GM18519 (cell line): ENCODE measurements around the gene NRP2.

Source experiments
- ATAC-seq: cut with Tn5 transposase; IDR thresholded peaks from one replicate; pipeline ENCODE4 v1.9.1; 2021; ENCODE audit warnings: mild to moderate bottlenecking, moderate library complexity; ENCODE audit not compliant: unreplicated experiment, low FRiP score

Gene NRP2

DNA sequence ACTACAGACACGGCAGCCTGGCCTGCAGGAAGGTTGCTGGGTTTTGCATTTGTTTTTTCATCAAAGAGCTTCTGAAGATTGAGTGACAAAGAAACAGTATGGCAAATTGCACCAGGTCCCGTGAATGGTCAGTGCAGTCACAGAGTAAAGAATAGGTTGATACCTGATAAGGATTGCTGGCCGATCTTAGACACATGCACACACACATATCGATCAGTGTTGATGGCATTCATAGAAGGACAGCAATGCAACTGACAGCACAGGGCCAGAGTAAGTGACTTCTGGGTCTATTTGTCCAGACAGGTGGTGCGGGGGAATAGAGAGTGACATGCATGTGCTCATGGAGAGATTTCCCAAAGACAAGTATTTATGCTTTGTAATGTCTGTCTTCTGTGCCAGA lies 42.8 kb downstream of the NRP2 start:
- no peak for ATAC-seq

DNA sequence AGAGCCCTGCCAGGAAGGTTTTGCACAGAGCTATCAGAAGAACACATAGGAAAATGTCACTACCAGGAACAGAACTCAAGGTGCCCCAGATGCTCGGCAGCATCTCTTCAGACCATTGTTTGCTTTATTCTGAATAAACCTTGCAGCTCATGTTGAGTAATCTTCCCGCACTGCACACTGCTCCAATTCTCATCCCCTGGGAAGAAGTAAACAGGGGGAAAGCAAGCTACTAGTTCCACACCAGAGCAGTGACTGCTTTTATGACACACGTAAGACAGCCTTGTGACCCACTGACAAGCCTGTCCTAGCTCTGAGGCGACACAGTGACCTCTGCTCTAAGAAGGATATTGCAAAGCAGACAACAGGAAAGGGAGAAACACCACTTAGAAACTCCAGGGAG lies 44.2 kb downstream of the NRP2 start:
- ATAC-seq = no peak

DNA sequence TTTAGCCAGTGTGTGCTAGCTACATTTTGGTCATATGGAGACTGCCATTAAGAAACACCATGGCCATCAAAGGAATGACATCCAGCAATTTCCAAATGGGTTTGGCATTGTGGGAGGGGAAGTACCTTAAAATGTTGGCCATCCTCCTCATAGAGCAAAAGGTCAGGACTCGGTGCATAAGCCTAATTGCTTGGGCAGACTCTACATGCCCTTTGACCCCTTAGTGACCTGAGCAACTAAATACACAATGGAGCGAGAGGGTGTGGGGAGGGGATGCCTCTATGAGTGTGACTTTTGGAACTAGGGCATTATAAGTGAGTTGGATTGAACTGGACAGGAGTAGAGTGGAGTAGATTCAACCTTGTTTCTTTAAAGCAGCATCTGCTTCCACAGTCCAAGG lies 44.9 kb downstream of the NRP2 start:
- no peak for ATAC-seq

DNA sequence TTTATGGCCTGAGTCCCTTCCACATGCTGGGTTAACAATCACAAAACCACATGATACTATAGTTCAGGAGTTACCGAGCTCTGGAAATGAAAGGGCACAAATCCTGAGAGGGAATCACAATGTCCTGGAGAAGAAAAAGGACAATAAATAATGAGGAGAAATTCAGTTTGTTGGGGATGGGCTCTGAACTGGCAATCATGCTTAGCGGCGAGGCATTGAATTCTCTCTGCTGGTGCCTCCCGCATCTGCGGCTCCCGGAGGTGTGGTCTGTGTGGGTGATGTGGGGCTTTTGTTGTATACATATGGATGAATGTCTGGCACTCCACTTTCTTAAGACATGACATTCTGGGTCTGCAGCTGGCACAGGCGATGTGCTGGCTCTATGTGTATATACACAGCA lies 46.1 kb downstream of the NRP2 start:
- no peak for ATAC-seq

DNA sequence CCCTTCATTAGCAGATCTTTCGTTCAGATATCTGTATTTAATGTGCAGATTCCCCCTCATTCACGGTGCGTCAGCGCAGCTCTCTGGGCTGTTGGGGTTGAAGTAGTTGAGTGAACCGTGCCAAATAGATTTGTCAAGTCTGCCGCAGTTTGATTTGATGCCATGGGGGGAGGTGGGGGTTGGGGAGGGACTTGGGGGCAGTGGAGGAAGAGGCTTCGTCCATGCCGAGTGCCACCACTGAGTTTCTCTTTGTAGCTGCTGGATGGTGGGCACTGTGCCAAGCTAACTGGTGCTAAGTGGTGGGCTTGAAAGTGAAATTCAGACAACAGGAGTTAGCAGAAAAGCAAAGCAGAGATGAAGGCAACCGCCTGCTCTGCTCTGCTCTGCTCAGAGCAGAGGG lies 47.9 kb downstream of the NRP2 start:
- ATAC-seq = no peak

DNA sequence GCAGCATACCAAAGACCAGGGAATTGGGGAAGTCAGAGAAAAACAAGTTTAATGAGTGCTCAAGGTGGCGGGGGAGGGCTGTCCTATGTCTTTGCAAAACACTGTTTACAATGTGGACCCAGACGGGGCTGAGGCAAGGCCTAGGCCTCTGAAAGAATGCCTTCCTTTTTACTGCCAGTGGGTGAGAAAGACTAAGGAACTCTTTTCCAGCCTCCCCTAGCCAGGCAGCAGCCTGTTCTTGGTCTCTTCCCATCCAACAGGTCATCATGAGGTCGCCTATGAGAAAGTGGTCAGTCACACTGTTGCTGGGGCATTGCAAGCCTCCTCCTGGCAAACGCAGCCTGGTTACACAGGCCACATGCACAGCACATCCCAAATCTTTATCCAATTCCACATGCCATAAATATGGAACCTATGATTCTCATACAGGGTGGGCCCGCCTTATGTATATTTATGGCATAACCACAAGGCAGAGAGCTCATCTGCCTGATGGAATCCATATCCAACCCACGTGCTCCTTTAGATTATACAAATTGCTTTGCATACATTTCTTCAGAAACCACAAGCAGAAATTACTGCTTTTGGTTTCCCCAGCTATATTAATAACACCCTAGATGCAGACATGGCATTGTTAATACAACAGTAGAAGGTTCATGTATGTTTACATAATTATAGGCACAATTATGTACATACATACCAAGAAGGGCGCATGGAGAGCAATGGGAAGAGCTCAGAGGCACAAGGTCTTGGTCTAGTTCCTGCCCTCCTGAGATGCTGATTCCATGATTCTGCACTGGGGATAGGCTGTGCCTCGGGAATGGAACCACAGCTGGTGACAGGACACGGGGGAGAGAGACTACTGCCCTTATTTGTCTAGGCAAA lies 48.6 kb downstream of the NRP2 start:
- peak; percentile 14 for ATAC-seq

DNA sequence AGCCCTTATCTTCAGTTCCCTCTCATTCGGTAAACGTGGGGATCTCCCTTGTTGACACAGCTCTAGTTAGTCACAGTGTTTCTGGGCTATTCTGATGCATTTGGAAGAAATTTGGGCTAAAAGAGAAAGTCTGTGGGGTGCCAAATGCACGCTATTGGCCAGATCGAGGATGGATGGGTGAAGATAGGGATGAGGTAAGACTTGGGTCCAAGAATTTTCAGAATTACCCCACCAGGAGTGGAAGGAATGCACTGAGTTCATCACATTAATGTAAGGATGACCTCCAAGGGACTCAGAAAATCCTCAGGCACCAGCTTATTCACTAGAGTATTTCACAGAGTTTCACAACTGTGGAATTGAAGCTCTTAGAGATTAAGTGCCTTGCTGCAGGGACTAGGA lies 49.3 kb downstream of the NRP2 start:
- peak; percentile 43 for ATAC-seq

DNA sequence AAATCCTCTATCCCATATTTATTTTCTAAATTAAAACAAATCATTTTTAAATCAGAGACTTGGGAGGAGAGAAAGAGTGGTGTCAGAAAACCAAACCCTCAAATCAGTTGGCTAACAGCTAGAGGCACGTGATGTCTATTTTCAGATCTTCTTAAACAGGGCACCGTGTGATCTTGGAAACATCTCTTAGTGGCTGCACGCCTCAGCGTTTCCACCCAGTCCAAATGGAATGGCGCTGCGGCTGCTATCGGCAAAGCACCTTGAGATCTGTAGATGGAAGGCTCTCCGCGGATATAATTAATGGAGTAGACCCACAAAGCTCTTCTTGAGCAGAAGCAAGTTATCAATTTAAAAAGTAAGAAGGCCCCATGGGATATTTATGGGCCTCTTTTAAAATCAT lies 50.0 kb downstream of the NRP2 start:
- ATAC-seq = no peak

DNA sequence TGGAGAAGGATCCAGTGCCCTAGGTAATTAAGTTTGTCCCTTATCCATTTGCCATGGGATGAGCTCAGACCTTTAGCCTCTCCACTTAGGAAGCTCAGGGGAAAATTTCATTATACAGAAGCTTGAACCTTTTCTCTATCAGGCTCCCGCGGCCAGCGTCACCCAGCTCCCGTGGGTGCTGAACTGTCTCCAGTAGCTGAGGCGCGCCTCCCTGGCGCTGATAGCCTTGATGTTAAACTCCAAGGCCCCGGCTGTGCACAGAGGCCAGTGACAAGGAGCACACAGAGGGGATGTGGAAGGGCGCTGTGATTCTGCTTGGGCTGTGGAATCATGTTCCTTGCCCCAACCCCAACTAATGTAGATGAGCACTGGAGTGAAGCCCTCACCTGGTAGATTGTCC lies 50.8 kb downstream of the NRP2 start:
- no peak for ATAC-seq

DNA sequence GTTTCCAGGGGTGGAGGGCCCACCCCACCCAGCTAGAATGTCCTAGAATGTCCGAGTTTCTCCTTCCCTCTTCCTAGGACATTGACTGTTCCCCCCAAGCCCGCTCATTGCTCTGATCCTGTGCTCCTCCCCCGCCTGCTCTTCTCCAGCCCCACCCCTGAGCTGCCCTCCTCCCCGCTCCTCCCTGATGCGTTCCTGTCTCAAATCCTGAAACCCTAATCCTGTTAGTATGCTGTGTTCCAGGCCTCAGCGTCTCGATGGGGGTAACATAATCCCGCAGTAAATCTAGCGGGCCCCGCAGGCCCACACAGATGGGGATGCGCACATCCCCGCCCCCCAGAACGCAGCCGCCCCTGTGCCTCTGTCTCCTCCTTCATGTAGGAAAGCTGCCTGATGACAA lies 51.3 kb downstream of the NRP2 start:
- no peak for ATAC-seq

DNA sequence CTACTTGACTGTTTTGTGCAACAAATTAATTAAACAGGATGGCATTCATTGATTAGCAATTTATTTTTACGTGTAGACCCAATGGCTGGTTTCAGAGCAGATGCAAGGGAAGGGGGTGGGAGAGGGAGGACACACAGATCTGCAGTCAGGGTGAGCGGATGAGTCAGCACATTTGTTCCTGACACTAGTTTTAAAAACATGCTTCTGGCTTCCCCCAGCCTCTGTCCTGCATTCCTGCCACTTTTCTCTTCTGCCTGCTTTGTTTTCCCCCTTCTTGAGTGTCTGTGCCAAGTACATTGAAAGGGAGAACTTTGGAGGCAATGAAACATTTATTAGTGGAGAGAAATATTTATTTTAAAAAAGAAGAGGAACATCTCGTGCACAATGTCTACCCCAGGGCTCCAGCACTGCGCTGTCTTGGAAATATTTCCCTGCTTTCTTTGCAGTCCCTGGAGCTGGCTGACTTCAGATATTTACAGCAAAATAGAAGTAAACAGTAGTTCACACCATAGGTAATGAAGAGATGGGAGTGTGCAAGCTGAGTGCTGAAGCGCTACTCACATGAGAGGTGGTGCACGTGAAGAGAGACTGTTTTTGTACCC lies 52.2 kb downstream of the NRP2 start:
- no peak for ATAC-seq

DNA sequence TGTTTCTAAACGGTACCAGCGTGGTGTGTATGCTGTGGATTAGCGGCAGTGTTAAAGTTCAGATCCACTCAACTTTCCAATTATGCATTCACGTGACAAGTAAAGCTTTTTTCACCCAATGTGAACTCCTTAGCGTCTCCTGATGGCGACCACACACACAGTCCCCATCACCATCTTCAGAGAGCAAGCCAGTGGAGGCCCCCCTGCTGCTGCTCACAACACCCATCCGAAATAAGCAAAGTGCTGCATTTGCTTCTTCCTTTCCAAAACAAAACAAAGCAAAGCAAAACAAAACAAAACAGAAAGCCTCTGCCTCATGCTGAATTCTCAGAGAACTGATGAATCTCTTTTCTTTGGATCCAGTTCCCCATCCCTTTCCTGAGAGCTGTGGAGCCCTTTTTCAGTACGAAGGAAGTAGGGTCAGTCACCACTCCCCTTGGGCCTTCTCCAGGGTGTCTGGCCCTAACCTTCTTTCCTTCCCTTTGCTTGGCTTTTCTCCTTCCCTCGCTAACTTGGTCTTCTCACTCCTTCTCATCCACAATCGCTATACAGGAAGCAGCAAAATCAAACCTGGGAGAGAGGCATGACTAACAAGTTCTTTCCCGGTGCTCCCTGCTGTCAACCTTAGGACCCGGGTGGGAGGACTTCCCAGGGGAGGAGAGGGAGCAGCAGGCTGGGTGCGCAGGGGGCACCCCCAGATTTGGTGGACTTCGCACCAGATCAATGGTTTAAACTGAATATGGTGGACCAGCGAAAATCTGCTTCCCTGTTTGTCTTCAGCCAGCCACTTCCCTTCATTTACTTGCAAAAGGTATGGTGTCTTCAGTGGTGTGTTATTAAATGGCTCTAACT lies 56.0 kb downstream of the NRP2 start:
- ATAC-seq = no peak

DNA sequence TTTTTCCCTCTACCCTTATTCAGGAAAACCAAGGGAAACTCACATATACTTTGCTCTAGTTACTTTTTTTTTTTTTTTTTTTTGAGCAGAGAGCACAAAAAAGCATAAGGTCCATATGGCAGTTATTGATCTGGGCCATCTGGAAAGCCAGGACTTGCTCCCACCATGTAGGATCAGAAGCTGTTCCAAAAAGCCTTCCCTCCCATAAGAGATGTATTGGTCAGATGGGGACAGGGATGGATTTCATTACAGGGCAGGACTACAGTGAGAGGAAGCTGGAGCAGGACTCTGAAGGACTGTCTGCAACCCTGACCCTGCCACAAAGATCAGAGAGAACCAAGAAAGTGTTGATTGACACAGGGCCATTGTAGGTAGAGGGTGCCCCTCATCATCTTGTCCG lies 57.3 kb downstream of the NRP2 start:
- ATAC-seq = no peak

DNA sequence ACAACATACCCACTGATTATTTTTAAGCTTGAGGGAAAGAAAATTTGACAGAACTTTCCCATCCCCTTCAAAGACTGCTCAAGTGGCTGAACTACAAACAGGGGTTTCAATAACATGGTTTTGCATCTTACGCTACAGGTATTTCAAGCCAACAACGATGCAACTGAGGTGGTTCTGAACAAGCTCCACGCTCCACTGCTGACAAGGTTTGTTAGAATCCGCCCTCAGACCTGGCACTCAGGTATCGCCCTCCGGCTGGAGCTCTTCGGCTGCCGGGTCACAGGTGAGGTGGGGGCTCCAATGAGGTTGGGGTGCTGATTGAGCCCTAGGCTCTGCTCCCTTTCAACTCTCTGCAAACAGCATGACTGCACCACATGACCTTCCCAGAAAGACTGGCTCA lies 58.1 kb downstream of the NRP2 start:
- ATAC-seq = no peak

DNA sequence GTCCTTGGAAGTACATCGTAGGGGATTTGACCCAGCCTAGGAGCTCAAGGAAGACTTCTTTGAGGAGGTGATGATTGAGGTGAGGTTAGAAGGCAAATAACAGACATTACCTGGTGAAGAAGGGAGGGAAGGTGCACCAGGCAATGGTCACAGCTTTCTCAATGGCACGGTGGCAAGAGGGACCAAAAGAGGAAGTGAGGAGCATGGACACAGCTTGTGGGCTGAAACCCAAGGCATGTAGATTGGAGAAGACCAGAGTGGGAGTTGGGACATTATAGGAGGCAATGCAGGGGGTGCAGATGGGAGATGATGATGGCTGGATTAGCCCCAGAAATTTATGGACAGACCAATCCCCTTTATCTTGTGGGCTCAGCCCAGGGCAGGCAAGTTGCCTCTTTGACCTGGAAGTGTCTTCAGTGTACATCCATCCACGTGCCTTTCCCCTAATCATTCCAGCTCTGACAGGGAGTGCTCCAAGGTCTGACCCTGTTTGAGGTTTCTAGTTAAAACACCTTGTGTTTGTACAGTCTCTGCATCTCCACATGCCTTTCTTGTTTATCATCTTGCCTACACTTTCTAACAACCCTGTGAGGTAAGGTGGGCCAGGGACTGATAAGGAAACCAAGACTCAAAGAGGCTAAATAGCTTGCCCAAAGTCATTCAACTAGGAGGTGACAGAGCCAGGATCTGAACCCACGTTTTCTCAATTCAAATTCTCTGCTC lies 59.1 kb downstream of the NRP2 start:
- no peak for ATAC-seq

DNA sequence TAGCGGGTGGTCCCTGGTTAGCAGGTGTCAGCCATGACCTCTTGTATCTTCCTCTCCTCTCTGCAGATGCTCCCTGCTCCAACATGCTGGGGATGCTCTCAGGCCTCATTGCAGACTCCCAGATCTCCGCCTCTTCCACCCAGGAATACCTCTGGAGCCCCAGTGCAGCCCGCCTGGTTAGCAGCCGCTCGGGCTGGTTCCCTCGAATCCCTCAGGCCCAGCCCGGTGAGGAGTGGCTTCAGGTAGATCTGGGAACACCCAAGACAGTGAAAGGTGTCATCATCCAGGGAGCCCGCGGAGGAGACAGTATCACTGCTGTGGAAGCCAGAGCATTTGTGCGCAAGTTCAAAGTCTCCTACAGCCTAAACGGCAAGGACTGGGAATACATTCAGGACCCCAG lies 60.8 kb downstream of the NRP2 start:
- ATAC-seq = no peak

DNA sequence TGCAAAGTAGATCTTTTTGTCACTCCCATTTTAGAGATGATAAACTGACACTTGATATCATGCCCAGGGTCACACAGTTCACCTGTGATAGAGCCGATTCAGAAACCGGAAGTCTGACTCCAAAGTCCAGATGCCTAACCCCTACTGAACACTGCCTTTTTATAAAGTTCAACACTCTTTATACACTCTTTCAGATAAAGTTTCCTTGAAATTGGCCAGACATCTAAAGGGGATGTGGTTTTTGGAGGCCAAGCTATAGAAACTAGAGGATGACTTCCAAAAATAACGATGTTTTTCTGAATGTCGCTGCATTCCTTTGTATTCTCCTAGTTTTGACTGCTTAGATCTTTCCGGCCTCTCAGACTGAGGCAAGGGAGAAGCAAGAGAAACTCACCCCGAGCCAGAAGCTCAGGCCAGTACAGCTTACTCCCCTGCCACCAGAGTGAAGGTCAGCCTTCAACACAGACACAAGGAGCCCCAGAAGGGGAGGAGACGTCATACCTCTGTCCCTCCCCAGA lies 61.8 kb downstream of the NRP2 start:
- ATAC-seq = no peak

DNA sequence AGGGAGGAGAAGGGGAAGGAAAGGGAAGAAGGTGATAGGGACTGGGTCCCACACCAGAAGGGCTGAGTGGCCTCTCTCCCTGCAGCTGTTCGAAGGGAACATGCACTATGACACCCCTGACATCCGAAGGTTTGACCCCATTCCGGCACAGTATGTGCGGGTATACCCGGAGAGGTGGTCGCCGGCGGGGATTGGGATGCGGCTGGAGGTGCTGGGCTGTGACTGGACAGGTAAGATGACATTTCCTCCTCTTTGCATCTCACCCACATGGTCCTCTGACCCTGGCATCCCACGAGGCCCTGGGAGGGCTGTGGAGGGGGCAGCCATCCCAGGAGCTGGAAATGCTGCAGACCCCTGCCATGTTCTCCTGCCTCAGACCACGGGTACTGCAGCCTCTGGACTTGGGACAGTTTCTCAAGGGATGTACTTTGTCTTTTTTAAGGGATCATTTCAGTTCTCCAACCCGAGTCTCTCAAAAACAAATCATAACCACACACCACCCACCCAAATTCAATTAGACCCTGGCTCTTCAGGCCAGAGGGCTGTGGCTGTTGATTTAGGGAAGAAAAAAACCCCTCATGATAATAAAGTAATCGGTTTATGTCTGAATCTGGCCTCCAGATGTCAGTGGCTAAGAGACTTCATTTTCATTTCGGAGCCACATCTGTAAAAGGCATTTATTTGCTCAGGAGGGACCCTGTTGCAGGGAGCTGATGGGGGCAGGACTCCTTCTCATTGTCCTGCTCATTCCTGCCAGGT lies 63.5 kb downstream of the NRP2 start:
- ATAC-seq = no peak

DNA sequence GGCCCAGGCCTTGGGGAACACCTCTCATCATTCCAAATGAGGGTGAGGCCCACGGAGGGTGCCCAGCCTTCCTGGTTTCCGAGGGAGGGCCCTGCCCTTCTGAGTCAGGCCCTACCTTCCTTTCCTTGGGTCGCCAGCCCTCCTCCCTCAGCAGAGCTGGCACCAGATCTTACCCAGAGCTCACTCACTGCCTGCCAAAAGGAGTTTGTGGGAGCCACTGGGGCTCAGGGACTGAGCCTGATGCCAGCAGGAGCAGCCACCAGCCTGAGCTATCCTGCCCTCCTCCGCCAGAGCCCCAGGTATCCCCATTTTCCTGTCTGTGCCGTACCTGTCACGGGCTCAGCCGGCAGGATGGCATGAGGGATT lies 64.1 kb downstream of the NRP2 start:
- ATAC-seq = no peak

DNA sequence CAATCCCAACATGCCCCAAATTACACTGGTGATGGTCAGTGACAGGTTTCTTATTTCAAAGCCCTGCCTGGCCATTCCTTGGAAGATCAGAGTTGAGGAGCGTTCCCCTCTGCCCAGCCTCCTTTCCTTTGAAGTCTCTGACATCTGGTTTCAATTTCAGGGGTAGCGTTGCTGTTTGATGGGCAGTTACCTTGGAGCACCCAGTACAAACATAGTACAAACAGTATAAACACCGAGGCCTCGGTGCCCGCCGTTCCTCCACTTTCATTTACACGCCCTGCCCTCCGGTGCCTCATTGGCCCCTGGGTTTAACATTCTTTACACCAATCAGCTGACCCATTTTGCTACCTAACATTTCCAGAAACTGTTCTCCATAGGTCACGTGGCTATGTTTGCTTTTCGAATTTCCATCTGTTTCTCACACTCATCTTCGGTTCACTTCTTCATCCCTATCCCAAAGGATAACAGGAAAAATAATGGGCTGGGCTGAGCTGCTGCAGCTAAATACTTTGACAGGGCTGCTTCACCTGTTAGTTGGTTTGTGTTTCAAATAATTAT lies 65.6 kb downstream of the NRP2 start:
- ATAC-seq = no peak
